Kidney (tissue), 14 donors: ENCODE measurements around the gene OR6T1. TPM values are rescaled to one million over a fixed set of nuclear protein-coding genes. Genes with fewer than 3 reads are reported as not detected.

Source experiments
- DNase-seq, 5 donors: peaks; one replicate each; pipeline ENCODE4 v3.0.0-alpha.2; 2013 to 2020
- FAIRE-seq: peaks from 2 replicates; lab custom pipeline; 2012; peaks lifted over from hg19 to GRCh38; lab: Jason Lieb, UNC
- H3K27ac ChIP-seq, 2 donors: one replicate each; pipeline ENCODE4 v1.7.0; 2013; ENCODE audit warnings: low read depth in 2 of 2, low read length in 2 of 2, inconsistent platforms in 1 of 2
- H3K27me3 ChIP-seq: one replicate; pipeline ENCODE4 v1.7.1; 2013; ENCODE audit warnings: low read length, inconsistent platforms; ENCODE audit not compliant: control insufficient read depth, insufficient read depth
- H3K36me3 ChIP-seq, 3 donors: one replicate each; pipeline versions ENCODE4 v1.7.0 to v1.7.1; 2013; ENCODE audit warnings: low read length in 3 of 3, control low read depth in 1 of 3, inconsistent platforms in 1 of 3; ENCODE audit not compliant: insufficient read depth in 3 of 3, control insufficient read depth in 2 of 3
- H3K4me1 ChIP-seq, 3 donors: one replicate each; pipeline versions ENCODE4 v1.7.0 to v1.7.1; 2013; ENCODE audit warnings: low read length in 3 of 3, inconsistent platforms in 1 of 3, low read depth in 1 of 3; ENCODE audit not compliant: control insufficient read depth in 2 of 3, insufficient read depth in 2 of 3
- H3K4me3 ChIP-seq, 3 donors: one replicate each; pipeline versions ENCODE4 v1.7.0 to v1.8.1; 2013; ENCODE audit warnings: low read length in 3 of 3, control low read depth in 1 of 3, inconsistent platforms in 1 of 3
- H3K9ac ChIP-seq, 3 donors: one replicate each; pipeline versions ENCODE4 v1.7.0 to v1.7.1; 2013; ENCODE audit warnings: low read length in 3 of 3, control low read depth in 1 of 3, inconsistent platforms in 1 of 3
- H3K9me3 ChIP-seq, 3 donors: one replicate each; pipeline versions ENCODE4 v1.7.0 to v1.7.1; 2013; ENCODE audit warnings: low read length in 3 of 3, control low read depth in 1 of 3, inconsistent platforms in 1 of 3; ENCODE audit not compliant: control insufficient read depth in 2 of 3, insufficient read depth in 1 of 3
- intact Hi-C: fragments of 100-400 bp; cut with DNase I; formaldehyde crosslinking; loops from one replicate; pipeline ENCODE4 v1.11.1; 2022
- polyA plus RNA-seq: library from polyadenylated mRNA; stranded (reverse); fragments of 350-450 nt; fragmentation: Illumina TruSeq; extraction: RNeasy Lipid Tissue Mini Kit (QIAGEN cat#74804); gene quantifications from one replicate; pipeline ENCODE4 v1.2.3, GENCODE V29; 2014; ENCODE audit warnings: low read depth, low replicate concordance; ENCODE audit not compliant: insufficient read depth
- total RNA-seq: library from RNA; stranded (reverse); fragmentation: NEBNext Ultra II Directional; extraction: Animal tissue kit (Norgen Biotek cat#: 25700); gene quantifications from one replicate; pipeline ENCODE4 v1.2.1, GENCODE V29; 2021
- TF ChIP-seq, protein P1 (sequence below): IDR thresholded peaks from 3 replicates; pipeline ENCODE4 v1.5.1; 2012; ENCODE audit warnings: mild to moderate bottlenecking, moderate library complexity, borderline replicate concordance; ENCODE audit not compliant: insufficient read depth; ENCODE audit errors: extremely low read depth
- donor health status: control.
- donor health status: control.
- donor health status: control.
- donor health status: control.
- donor health status: control.
- donor health status: DM: yes; HTN: yes; CAD: no.
- donor health status: Normal renal cell carcinoma (clear cell type).

The OR6T1 gene
- total and polyA plus RNA-seq, 2 donors from 2014 or later: not detected

DNA sequence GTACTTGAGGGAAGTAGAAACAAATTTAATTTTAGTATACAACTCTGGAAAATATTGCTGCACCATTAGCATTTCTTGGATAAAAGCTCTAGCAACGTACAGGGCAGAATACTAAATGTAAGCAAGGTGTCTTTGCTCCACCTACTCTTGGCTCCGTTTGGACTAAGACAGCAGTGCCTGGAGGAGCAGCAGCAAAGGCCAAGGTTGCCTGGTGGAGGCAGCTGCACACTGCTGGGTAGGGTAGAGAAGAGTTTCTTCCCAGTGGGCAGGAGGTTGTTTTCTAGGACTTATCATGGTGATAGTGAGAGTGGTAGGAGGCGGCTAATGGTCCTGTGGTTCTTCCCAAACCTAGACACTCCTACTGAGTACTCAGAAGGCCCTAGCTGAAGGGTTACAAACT is 43.8 kb downstream of the OR6T1 start:
- DNase-seq (no peak), FAIRE-seq (no peak)
- TF ChIP-seq, protein P1, sequence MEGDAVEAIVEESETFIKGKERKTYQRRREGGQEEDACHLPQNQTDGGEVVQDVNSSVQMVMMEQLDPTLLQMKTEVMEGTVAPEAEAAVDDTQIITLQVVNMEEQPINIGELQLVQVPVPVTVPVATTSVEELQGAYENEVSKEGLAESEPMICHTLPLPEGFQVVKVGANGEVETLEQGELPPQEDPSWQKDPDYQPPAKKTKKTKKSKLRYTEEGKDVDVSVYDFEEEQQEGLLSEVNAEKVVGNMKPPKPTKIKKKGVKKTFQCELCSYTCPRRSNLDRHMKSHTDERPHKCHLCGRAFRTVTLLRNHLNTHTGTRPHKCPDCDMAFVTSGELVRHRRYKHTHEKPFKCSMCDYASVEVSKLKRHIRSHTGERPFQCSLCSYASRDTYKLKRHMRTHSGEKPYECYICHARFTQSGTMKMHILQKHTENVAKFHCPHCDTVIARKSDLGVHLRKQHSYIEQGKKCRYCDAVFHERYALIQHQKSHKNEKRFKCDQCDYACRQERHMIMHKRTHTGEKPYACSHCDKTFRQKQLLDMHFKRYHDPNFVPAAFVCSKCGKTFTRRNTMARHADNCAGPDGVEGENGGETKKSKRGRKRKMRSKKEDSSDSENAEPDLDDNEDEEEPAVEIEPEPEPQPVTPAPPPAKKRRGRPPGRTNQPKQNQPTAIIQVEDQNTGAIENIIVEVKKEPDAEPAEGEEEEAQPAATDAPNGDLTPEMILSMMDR: no peak
- intact Hi-C loops: no loop called here
- Histone ChIP-seq H3K9ac (no peak overlapping the region), H3K27ac (no peak overlapping the region), H3K36me3 (no peaks in the 10 kb centered on the region), H3K4me1 (no peaks in the 10 kb centered on the region), H3K4me3 (no peak overlapping the region), H3K9me3 (no peaks in the 10 kb centered on the region), H3K27me3 (no peaks in the 10 kb centered on the region)

Other genes starting within 250 kb of the OR6T1 start
- gene ZNF202, start 202.2 kb downstream of the OR6T1 start, total RNA-seq: 9.8 TPM
- 4.5 TPM for gene ZNF202, start 202.2 kb downstream of the OR6T1 start, polyA plus RNA-seq
- not detected for gene OR6X1, start 189.3 kb downstream of the OR6T1 start, total RNA-seq
- gene OR6X1, start 189.3 kb downstream of the OR6T1 start, polyA plus RNA-seq: not detected
- gene OR6M1, start 137.5 kb downstream of the OR6T1 start, total RNA-seq: not detected
- not detected for gene OR6M1, start 137.5 kb downstream of the OR6T1 start, polyA plus RNA-seq
- not detected for gene TMEM225, start 58.2 kb downstream of the OR6T1 start, total RNA-seq
- gene TMEM225, start 58.2 kb downstream of the OR6T1 start, polyA plus RNA-seq: not detected
- gene OR8D4, start 41.7 kb downstream of the OR6T1 start, total RNA-seq: not detected
- gene OR8D4, start 41.7 kb downstream of the OR6T1 start, polyA plus RNA-seq: not detected
- gene OR4D5, start 4.2 kb downstream of the OR6T1 start, total RNA-seq: not detected
- gene OR4D5, start 4.2 kb downstream of the OR6T1 start, polyA plus RNA-seq: not detected
- gene OR10S1, start 33.9 kb upstream of the OR6T1 start, total RNA-seq: not detected
- gene OR10S1, start 33.9 kb upstream of the OR6T1 start, polyA plus RNA-seq: not detected
- gene OR10G6, start 51.3 kb upstream of the OR6T1 start, total RNA-seq: not detected
- not detected for gene OR10G6, start 51.3 kb upstream of the OR6T1 start, polyA plus RNA-seq
- gene OR10G4, start 69.2 kb upstream of the OR6T1 start, total RNA-seq: not detected
- gene OR10G4, start 69.2 kb upstream of the OR6T1 start, polyA plus RNA-seq: not detected
- gene OR10G9, start 79.2 kb upstream of the OR6T1 start, total RNA-seq: not detected
- not detected for gene OR10G9, start 79.2 kb upstream of the OR6T1 start, polyA plus RNA-seq
- gene OR10G8, start 83.0 kb upstream of the OR6T1 start, total RNA-seq: not detected
- gene OR10G8, start 83.0 kb upstream of the OR6T1 start, polyA plus RNA-seq: not detected
- not detected for gene OR10G7, start 97.5 kb upstream of the OR6T1 start, total RNA-seq
- gene OR10G7, start 97.5 kb upstream of the OR6T1 start, polyA plus RNA-seq: not detected
- gene VWA5A, start 171.6 kb upstream of the OR6T1 start, total RNA-seq: 57.2 TPM
- gene VWA5A, start 171.6 kb upstream of the OR6T1 start, polyA plus RNA-seq: 25.0 TPM
- gene OR10D3, start 239.5 kb upstream of the OR6T1 start, total RNA-seq: not detected
- not detected for gene OR10D3, start 239.5 kb upstream of the OR6T1 start, polyA plus RNA-seq